Prostate gland (tissue), 2 donors: ENCODE measurements around the gene KCNIP2.

Experiments used
- CTCF ChIP-seq, 4 experiments: fragments of 200-600 bp in 2 of 4; fragments of 450-650 bp in 2 of 4; sonication (generic) in 2 of 4; IDR thresholded peaks; 1 replicate in 3 of 4; 2 replicates in 1 of 4; pipeline ENCODE4 v1.5.1; 2016 to 2019; ENCODE audit warnings: antibody characterized with exemption in 4 of 4, mild to moderate bottlenecking in 2 of 4, moderate library complexity in 2 of 4
- POLR2A ChIP-seq: fragments of 450-650 bp; IDR thresholded peaks from one replicate; pipeline ENCODE4 v1.6.1; 2016; ENCODE audit warnings: antibody characterized with exemption, mild to moderate bottlenecking
- POLR2AphosphoS5 ChIP-seq: sonication (generic); formaldehyde crosslinking; IDR thresholded peaks from one replicate; pipeline ENCODE4 v1.6.1; 2017; ENCODE audit warnings: antibody characterized with exemption

DNA sequence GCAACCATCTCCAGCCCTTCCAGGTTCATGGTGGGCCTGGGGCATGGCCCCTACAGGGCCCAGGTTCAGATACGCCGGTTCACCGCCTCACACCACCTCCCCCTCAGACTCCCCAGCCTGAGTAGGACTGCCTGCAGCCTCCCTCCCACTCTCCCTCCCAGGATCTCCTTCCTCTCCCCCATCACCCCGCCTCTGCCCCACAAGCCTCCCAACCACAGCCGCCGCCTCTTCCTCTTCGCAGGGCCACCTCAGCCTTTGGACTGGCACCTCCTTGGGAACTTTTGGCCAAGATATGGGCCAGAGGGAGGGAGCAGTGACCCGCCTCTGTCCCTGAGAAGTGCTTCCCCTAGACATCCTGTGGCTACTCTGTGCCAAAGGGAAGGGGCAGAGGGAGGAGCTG, 9.3 kb downstream of the KCNIP2 start:
- no peak for TF ChIP-seq CTCF (IDR thresholded peaks at IDR 0.05)
- TF ChIP-seq POLR2AphosphoS5, result no peak
- no peak for TF ChIP-seq POLR2A
